K562 (cell line): ENCODE measurements around the gene SOBP.

ENCODE experiments used
- CAMTA2 ChIP-seq: fragments of 250-450 bp; sonication (Bioruptor Pico); conservative IDR thresholded peaks from 2 replicates; pipeline ENCODE4 v1.5.1; 2022
- CTCF ChIP-seq, 3 experiments: IDR thresholded peaks in 2 of 3; conservative IDR thresholded peaks in 1 of 3; 2 replicates each; pipeline ENCODE4 v1.5.1; 2011 to 2012; ENCODE audit warnings: low read length in 3 of 3, mild to moderate bottlenecking in 3 of 3, control low read depth in 2 of 3, improper control_type of control experiment in 1 of 3, inconsistent platforms in 1 of 3, low read depth in 1 of 3, mixed read lengths in 1 of 3, moderate library complexity in 1 of 3; ENCODE audit not compliant: insufficient read depth in 2 of 3
- HDAC6 ChIP-seq: IDR thresholded peaks from 2 replicates; pipeline ENCODE4 v1.6.1; 2012; ENCODE audit warnings: low read depth, mild to moderate bottlenecking, control low read depth, inconsistent platforms, low read length, moderate library complexity
- HNRNPH1 ChIP-seq: fragments of 200-400 bp; formaldehyde crosslinking; optimal IDR thresholded peaks from 2 replicates; pipeline ENCODE3; 2017; ENCODE audit warnings: low read depth, mild to moderate bottlenecking, low read length, moderate library complexity
- HOMEZ ChIP-seq: fragments of 250-450 bp; sonication (Bioruptor Pico); IDR thresholded peaks from 2 replicates; pipeline ENCODE4 v1.4.0; 2020; ENCODE audit warnings: mild to moderate bottlenecking, moderate library complexity
- IFI16 ChIP-seq: fragments of 250-450 bp; sonication (Bioruptor Pico); IDR thresholded peaks from 2 replicates; pipeline ENCODE4 v2.1.2; 2022; ENCODE audit warnings: mild to moderate bottlenecking, inconsistent platforms
- NONO ChIP-seq, 2 experiments: fragments of 200-400 bp in 1 of 2; fragments of 450-650 bp in 1 of 2; formaldehyde crosslinking in 1 of 2; IDR thresholded peaks; 2 replicates each; pipeline ENCODE4 v1.6.1; 2017; ENCODE audit warnings: low read depth in 2 of 2, mild to moderate bottlenecking in 2 of 2, moderate library complexity in 2 of 2, low read length in 1 of 2
- POLR3G ChIP-seq: IDR thresholded peaks from 2 replicates; pipeline ENCODE4 v1.6.1; 2011; ENCODE audit not compliant: insufficient read length, insufficient replicate concordance; ENCODE audit errors: extremely low read depth
- ZBTB26 ChIP-seq: fragments of 450-650 bp; formaldehyde crosslinking; IDR thresholded peaks from 2 replicates; pipeline ENCODE4 v1.4.0; 2022; ENCODE audit warnings: missing genetic modification characterization
- ZNF274 ChIP-seq: IDR thresholded peaks from 2 replicates; pipeline ENCODE4 v1.6.1; 2011; ENCODE audit warnings: low read depth, mild to moderate bottlenecking, low read length, moderate library complexity, borderline replicate concordance
- ZNF512 ChIP-seq: IDR thresholded peaks from 2 replicates; pipeline ENCODE4 v1.6.1; 2016; ENCODE audit warnings: missing genetic modification characterization, missing compliant biosample characterization

GRCh38 chr6:107704347-107705013 is 214.6 kb downstream of the SOBP start:
- TF ChIP-seq ZBTB26 (no peak), HNRNPH1 (no peak), CTCF (IDR thresholded peaks at IDR 0.05 in 2 of 3, conservative IDR thresholded peaks at IDR 0.05 in 1 of 3; ENCODE audit: insufficient read depth in 2 of 3, low read depth in 1 of 3, low read length in 3 of 3) (peak; percentile 57 to 76 (median 75)), ZNF274 (no peak), IFI16 (CRISPR knock-in tag) (no peak), NONO (IDR thresholded peaks at IDR 0.05; ENCODE audit: low read depth in 2 of 2, low read length in 1 of 2) (no peak), HOMEZ (CRISPR knock-in tag) (no peak), CAMTA2 (CRISPR knock-in tag) (no peak), POLR3G (no peak), HDAC6 (no peak), ZNF512 (no peak)
